Activated CD4-positive, alpha-beta T cell treated with anti-CD3 and anti-CD28 coated beads, Interleukin-2, amount 50 U/mL, for 1 hour (primary cell): ENCODE data around the gene BLOC1S2.
"Not testable (repeated sequence)": the region's sequence is repeated elsewhere in the genome, so short reads cannot be mapped to it uniquely, and the experiment has no call there.

Source experiments
- DNase-seq: peaks from one replicate; pipeline ENCODE4 v3.0.0-alpha.2; 2020

BLOC1S2 gene

GRCh38 chr10:100289641-100290040 lies 3.2 kb upstream of the BLOC1S2 start:
- DNase-seq: no peak

DNA sequence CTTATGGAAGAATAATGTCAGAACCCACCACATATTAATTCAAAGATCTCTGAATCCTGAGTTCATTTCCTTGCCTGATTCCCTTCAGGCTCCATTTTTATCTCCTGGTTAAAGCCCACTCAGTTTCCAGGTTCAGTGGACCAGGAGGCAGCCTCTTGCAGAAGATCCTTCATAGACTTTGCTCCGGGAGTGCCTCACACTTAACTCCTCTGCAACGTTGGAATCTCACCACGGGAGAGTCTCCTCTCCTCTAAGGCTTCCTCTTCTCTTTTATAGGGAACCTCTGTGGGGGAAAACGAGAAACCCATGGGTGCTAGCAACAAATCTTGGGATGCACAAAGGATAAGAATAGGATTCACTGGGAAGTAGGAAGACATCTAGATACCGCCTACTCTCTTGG lies 1.7 kb upstream of the BLOC1S2 start:
- DNase-seq: no peak

- no peak for DNase-seq
Observed at GRCh38 chr10:100287756-100288155, 1.3 kb upstream of the BLOC1S2 start.

- not testable (repeated sequence) for DNase-seq
Observed at GRCh38 chr10:100285326-100285725, 1.2 kb downstream of the BLOC1S2 start.

DNA sequence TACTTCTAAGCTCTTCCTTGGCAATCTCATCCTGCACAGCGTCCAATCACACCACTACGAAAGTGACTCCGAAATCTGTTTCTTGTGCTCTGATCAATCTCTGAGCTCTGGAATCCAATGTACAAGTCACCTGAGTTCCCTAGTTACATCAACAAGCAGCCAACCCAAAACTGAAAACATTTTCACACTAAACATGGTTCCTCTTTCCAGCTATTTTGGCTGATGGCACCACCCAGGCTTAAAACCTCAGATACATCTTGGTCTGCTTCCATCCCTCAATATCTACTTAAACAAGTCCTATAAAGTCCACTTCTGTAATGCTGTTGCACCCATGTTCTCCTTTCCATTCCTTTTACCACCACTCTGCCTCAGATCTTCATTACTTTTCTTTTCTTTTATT lies 3.6 kb downstream of the BLOC1S2 start:
- no peak for DNase-seq

DNA sequence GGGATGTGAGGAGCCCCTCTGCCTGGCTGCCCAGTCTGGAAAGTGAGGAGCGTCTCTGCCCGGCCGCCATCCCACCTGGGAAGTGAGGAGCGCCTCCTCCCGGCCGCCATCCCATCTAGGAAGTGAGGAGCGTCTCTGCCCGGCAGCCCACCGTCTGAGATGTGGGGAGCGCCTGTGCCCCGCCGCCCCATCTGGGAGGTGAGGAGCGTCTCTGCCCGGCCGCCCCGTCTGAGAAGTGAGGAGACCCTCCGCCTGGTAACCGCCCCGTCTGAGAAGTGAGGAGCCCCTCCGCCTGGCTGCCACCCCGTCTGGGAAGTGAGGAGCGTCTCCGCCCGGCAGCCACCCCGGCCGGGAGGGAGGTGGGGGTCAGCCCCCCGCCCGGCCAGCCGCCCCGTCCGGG lies 9.5 kb downstream of the BLOC1S2 start:
- DNase-seq: not testable (repeated sequence)

GRCh38 chr10:100267239-100268104 lies 19.0 kb downstream of the BLOC1S2 start, which contains the start of gene CWF19L1:
TSS of gene CWF19L1 (minus strand) at chr10:100267638. CDS start at chr10:100267593, 45 bp downstream.
- peak; percentile 74 for DNase-seq

GRCh38 chr10:100265821-100266485 lies 20.5 kb downstream of the BLOC1S2 start:
- DNase-seq: no peak

DNA sequence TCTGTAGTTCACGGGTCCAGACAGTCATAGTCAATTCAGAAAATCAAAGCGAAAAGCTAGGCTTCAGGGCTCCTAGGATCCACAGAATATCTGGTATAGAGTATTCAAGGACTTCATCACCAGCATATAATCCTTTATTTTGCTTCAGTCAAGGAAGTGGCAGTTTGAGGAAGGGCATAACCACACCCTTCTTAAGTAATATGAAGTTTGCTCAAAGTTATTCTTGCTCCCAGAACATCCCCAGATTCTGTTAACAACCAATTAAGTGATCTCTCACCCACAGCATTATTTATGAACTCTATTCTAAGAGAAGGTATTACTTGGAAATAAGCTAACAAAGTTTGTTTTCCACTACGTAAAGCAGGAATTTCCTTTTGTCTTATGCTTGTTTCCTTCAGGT lies 32.3 kb downstream of the BLOC1S2 start:
- no peak for DNase-seq

- no peak for DNase-seq
Observed at GRCh38 chr10:100253041-100253440, 33.4 kb downstream of the BLOC1S2 start.

DNA sequence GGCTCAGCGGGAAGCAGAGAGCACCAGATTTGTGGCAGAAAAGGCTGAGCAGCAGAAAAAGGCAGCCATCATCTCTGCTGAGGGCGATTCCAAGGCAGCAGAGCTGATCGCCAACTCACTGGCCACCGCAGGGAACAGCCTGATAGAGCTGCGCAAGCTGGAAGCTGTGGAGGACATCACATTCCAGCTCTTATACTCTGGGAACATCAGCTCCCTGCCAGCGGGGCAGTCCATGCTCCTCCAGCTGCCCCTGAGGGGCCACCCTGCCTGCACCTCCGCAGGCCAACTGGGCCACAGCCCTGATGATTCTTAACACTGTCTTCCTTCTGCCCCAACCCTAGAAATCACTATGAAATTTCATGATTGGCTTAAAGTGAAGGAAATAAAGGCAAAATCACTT lies 37.7 kb downstream of the BLOC1S2 start:
- DNase-seq: no peak

- no peak for DNase-seq
Observed at GRCh38 chr10:100245484-100246220, 40.8 kb downstream of the BLOC1S2 start.

- no peak for DNase-seq
Observed at GRCh38 chr10:100239851-100240250, 46.6 kb downstream of the BLOC1S2 start.

DNA sequence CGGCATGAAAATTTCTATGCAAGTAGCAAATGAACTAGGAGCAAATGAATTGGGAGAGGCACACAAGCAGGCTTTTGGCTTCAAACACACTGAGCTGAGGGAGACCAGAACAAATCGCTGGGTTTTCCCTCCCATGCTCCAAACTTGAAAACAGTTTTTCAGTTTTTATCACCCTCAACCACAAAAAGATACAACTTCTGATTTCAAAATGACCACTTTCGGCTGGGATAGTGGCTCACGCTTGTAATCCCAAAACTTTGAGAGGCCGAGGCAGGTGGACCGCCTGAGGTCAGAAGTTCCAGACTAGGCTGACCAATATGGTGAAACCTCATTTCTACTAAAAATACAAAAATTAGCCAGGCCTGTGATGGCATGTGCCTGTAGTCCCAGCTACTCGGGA lies 48.1 kb downstream of the BLOC1S2 start:
- DNase-seq: no peak

- DNase-seq: no peak
Observed at GRCh38 chr10:100232101-100232500, 54.4 kb downstream of the BLOC1S2 start.

GRCh38 chr10:100229819-100230422 lies 56.6 kb downstream of the BLOC1S2 start:
- no peak for DNase-seq

GRCh38 chr10:100223879-100224278 lies 62.6 kb downstream of the BLOC1S2 start:
- DNase-seq: no peak
